Hematopoietic multipotent progenitor cell treated with erythropoietin and hydrocortisone succinate and interleukin-3 and kit ligand, for 6 days (in vitro differentiated cells): ENCODE results near the gene MAPK7.

ENCODE experiments used
- DNase-seq: peaks from one replicate; pipeline ENCODE4 v3.0.0-alpha.2; 2015

The MAPK7 gene

DNA sequence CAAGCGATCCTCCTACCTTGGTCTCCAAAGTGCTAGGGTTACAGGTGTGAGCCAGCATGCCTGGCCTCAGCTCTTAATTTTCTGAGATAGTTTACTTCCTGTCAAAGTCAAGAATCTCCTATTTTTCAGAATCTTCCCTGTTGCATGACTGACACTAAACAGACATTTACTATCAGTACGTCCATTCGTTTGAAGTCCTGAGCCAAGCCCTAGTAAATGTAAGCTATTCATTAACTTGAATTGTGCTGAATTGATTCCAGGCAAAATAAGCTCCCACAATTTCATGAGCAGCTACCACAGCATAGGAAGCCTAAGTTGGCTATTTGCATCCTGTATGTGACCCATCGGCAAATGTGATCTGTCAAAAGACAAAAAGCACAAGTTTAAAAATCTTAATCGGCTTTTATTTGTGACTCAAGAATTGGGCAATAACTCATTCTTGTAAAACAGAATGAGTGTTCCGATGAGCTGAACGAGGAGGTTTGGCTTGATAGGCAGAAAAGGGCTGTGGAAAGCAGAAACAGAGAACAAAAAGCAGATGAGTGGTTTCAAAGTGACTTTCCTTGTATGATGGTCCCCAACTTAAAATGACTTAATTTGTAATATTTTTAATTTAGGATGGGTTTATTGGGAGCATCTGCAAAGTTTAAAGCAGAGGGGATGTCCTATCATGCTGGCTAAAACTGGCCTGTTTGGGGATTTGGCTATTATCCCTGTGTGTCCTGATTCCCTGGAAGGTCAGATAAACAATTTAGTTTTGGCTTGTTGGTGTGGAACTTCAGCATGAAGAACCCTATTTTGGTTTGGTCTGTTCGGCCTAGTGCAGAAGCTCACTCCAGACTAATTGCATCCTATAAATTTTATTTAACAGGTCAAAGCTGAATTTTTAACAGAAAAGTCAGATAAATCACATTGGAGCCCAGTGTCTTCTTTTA, 46.9 kb downstream of the MAPK7 start:
- DNase-seq: no peak

DNA sequence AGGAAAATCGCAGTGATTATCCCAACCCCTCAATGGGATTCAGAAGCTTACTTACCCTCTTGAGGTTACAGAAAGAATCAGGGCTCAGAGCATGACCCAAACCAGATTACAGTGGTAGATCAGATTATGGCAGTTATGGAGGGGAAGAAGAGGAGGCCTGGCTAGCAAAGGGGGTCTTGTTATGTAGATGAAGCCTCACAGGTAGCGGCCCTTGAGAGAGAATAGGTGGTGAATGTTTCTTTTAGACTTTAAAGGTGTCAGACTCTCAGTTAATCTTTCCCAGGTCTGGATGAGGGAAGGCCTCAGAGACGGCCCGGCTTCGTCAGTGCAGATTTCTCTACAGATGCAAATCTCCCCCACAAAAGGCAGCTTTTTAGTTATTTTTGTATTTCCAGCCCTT, 48.3 kb downstream of the MAPK7 start:
- no peak for DNase-seq

DNA sequence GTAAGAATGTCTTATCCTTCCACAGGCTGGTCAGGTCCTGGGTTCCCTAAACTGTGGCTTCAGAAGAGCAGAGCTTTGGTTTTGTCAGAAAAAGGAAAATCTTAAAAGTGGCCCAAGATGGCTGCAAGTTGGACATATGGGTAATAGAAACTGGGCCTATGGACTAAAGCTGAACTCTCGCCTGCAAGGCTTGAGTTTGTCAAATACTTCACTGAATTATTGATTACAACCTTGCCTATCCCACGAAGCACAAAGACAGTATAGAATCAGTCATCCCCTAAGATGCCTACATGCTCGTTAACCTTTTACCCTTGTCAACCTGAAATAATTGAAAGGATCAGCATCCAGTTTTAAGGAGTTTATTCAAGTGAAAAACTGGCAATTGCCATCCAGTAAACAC, 53.4 kb downstream of the MAPK7 start:
- no peak for DNase-seq
